Thymus (tissue), 11 donors: ENCODE measurements around the gene C1orf52. TPM values are rescaled to one million over a fixed set of nuclear protein-coding genes. Genes with fewer than 3 reads are reported as not detected.

Source experiments
- DNase-seq, 9 donors: peaks; one replicate each; pipeline ENCODE4 v3.0.0-alpha.2; 2013; ENCODE audit warnings: low spot score in 9 of 9, low read depth in 6 of 9, missing footprints in 1 of 9
- H3K27ac ChIP-seq, 2 donors: one replicate each; pipeline ENCODE4 v1.5.1; 2013; ENCODE audit warnings: control low read depth in 1 of 2, low read depth in 1 of 2, low read length in 1 of 2, mild to moderate bottlenecking in 1 of 2, moderate library complexity in 1 of 2
- H3K27me3 ChIP-seq, 2 donors: one replicate each; pipeline ENCODE4 v1.5.1; 2013; ENCODE audit warnings: low read length in 1 of 2; ENCODE audit not compliant: control insufficient read depth in 2 of 2, insufficient read depth in 1 of 2
- H3K36me3 ChIP-seq, 2 donors: one replicate each; pipeline ENCODE4 v1.5.1; 2013; ENCODE audit warnings: low read length in 1 of 2, mild to moderate bottlenecking in 1 of 2, moderate library complexity in 1 of 2; ENCODE audit not compliant: control insufficient read depth in 2 of 2, insufficient read depth in 2 of 2
- H3K4me1 ChIP-seq, 2 donors: one replicate each; pipeline ENCODE4 v1.5.1; 2013; ENCODE audit warnings: low read length in 2 of 2; ENCODE audit not compliant: control insufficient read depth in 2 of 2, insufficient read depth in 2 of 2
- H3K4me3 ChIP-seq, 2 donors: one replicate each; pipeline ENCODE4 v1.5.1; 2013; ENCODE audit warnings: low read length in 2 of 2, control low read depth in 1 of 2, mild to moderate bottlenecking in 1 of 2
- H3K9me3 ChIP-seq, 2 donors: one replicate each; pipeline ENCODE4 v1.5.1; 2013; ENCODE audit warnings: low read length in 1 of 2, mild to moderate bottlenecking in 1 of 2; ENCODE audit not compliant: control insufficient read depth in 2 of 2, insufficient read depth in 1 of 2
- WGBS: extraction: QIAGEN DNeasy Blood & Tissue Kit; methylation state at CpG from one replicate; pipeline ENCODE4 v1.1.7; 2013; 5-methylcytosine and 5-hydroxymethylcytosine counted together
- polyA plus RNA-seq: library from polyadenylated mRNA; stranded (reverse); fragments of 200-250 nt; gene quantifications from one replicate; pipeline ENCODE4 v1.2.3, GENCODE V29; 2013
- total RNA-seq: library from RNA; stranded (reverse); fragments of 120-200 nt; gene quantifications from one replicate; pipeline ENCODE4 v1.2.4, GENCODE V29; 2013
- donor health status: healthy.

C1orf52 gene
- total and polyA plus RNA-seq, 2 donors = 22.5 to 54.8 TPM

GRCh38 chr1:85229574-85230097 is 29.8 kb downstream of the C1orf52 start:
- no peak for DNase-seq
- no peak overlapping the region for H3K27ac ChIP-seq
- H3K27me3 ChIP-seq = no peaks in the 10 kb centered on the region
- H3K36me3 ChIP-seq = no peaks in the 10 kb centered on the region
- WGBS = 96% methylated on average over 6 of the region's 6 CpGs
- H3K4me1 ChIP-seq = no peaks in the 10 kb centered on the region
- H3K9me3 ChIP-seq = no peaks in the 10 kb centered on the region
- H3K4me3 ChIP-seq = no peak overlapping the region

- Histone ChIP-seq H3K27me3 (no peaks in the 10 kb centered on the region), H3K4me1 (no peaks in the 10 kb centered on the region), H3K27ac (no peak overlapping the region), H3K4me3 (no peak overlapping the region), H3K36me3 (no peaks in the 10 kb centered on the region), H3K9me3 (no peaks in the 10 kb centered on the region)
- no peak for DNase-seq
- WGBS = 100% methylated on average over 1 of the region's 1 CpG
Observed at GRCh38 chr1:85228972-85229371, 30.5 kb downstream of the C1orf52 start.

GRCh38 chr1:85225624-85226380 is 33.7 kb downstream of the C1orf52 start:
- Histone ChIP-seq H3K4me3 (no peak overlapping the region), H3K36me3 (no peaks in the 10 kb centered on the region), H3K27ac (no peak overlapping the region), H3K9me3 (no peaks in the 10 kb centered on the region), H3K4me1 (no peaks in the 10 kb centered on the region), H3K27me3 (no peaks in the 10 kb centered on the region)
- no peak for DNase-seq
- 94% methylated on average over 5 of the region's 5 CpGs for WGBS

GRCh38 chr1:85224734-85225623 is 34.5 kb downstream of the C1orf52 start:
- no peaks in the 10 kb centered on the region for H3K9me3 ChIP-seq
- no peaks in the 10 kb centered on the region for H3K27me3 ChIP-seq
- DNase-seq = no peak
- WGBS = 86% methylated on average over 3 of the region's 3 CpGs
- no peaks in the 10 kb centered on the region for H3K36me3 ChIP-seq
- no peaks in the 10 kb centered on the region for H3K4me1 ChIP-seq
- no peak overlapping the region for H3K27ac ChIP-seq
- H3K4me3 ChIP-seq = no peak overlapping the region

- Histone ChIP-seq H3K27me3 (no peaks in the 10 kb centered on the region), H3K9me3 (no peaks in the 10 kb centered on the region), H3K27ac (no peak overlapping the region), H3K4me3 (no peak overlapping the region), H3K36me3 (no peaks in the 10 kb centered on the region), H3K4me1 (no peaks in the 10 kb centered on the region)
- DNase-seq = no peak
Observed at GRCh38 chr1:85224295-85224694, 35.2 kb downstream of the C1orf52 start.

- no peak overlapping the region for H3K27ac ChIP-seq
Observed at GRCh38 chr1:85223334-85223733, 36.1 kb downstream of the C1orf52 start.

GRCh38 chr1:85220756-85221201 is 38.7 kb downstream of the C1orf52 start:
- H3K36me3 ChIP-seq = no peaks in the 10 kb centered on the region
- no peaks in the 10 kb centered on the region for H3K9me3 ChIP-seq
- no peaks in the 10 kb centered on the region for H3K4me1 ChIP-seq
- 80% methylated on average over 7 of the region's 7 CpGs for WGBS
- H3K27me3 ChIP-seq = no peaks in the 10 kb centered on the region
- no peak overlapping the region for H3K4me3 ChIP-seq
- no peak overlapping the region for H3K27ac ChIP-seq
- no peak for DNase-seq

More at GRCh38 chr1:85223334-85223733, 36.1 kb downstream of the C1orf52 start:
- no peak for DNase-seq
- Histone ChIP-seq H3K4me3 (no peak overlapping the region), H3K9me3 (no peaks in the 10 kb centered on the region), H3K4me1 (no peaks in the 10 kb centered on the region), H3K36me3 (no peaks in the 10 kb centered on the region), H3K27me3 (no peaks in the 10 kb centered on the region)
- 87% methylated on average over 5 of the region's 5 CpGs for WGBS

- no peaks in the 10 kb centered on the region for H3K9me3 ChIP-seq
- no peak overlapping the region for H3K4me3 ChIP-seq
- 97% methylated on average over 2 of the region's 2 CpGs for WGBS
- no peak for DNase-seq
- no peak overlapping the region for H3K27ac ChIP-seq
- no peaks in the 10 kb centered on the region for H3K4me1 ChIP-seq
- no peaks in the 10 kb centered on the region for H3K36me3 ChIP-seq
- no peaks in the 10 kb centered on the region for H3K27me3 ChIP-seq
Observed at GRCh38 chr1:85219853-85220610, 39.4 kb downstream of the C1orf52 start.
